ENCODE data around the gene HTRA1.

The HTRA1 gene

GRCh38 chr10:122559228-122559627 is 97.9 kb downstream of the HTRA1 start:
- no peak for DNase-seq

- no peak for DNase-seq
Observed at GRCh38 chr10:122560279-122560804, 99.0 kb downstream of the HTRA1 start, which contains the start of gene DMBT1. Gene DMBT1 (plus strand): TSS chr10:122560754. CDS start chr10:122560771, 17 bp downstream.

- DNase-seq: no peak
Observed at GRCh38 chr10:122561212-122561611, 99.9 kb downstream of the HTRA1 start.

GRCh38 chr10:122561792-122562191 is 100.4 kb downstream of the HTRA1 start:
- DNase-seq: no peak
